Psoas muscle (tissue), 8 donors: ENCODE measurements around the gene GRK2. TPM values are rescaled to one million over a fixed set of nuclear protein-coding genes. Genes with fewer than 3 reads are reported as not detected.

Experiments used
- ATAC-seq, 4 donors: fragments of 200-7000 bp; cut with Tn5 transposase; one replicate each; pipeline ENCODE4 v1.9.1; 2020; ENCODE audit warnings: moderate library complexity in 3 of 4, mild to moderate bottlenecking in 2 of 4
- DNase-seq, 2 donors: peaks; one replicate each; pipeline ENCODE4 v3.0.0-alpha.2; 2020
- H3K27ac ChIP-seq: fragments of 200-600 bp; one replicate; pipeline ENCODE4 v1.8.0; 2022
- H3K27me3 ChIP-seq, 3 donors: fragments of 200-600 bp in 1 of 3; one replicate each; pipeline versions ENCODE4 v1.6.1 to v1.8.0; 2013 to 2022; ENCODE audit warnings: low read length in 2 of 3, mild to moderate bottlenecking in 2 of 3, moderate library complexity in 1 of 3; ENCODE audit not compliant: insufficient read depth in 3 of 3
- H3K36me3 ChIP-seq, 2 donors: fragments of 200-600 bp in 1 of 2; one replicate each; pipeline versions ENCODE4 v1.6.1 to v1.8.0; 2013 to 2022; ENCODE audit warnings: low read depth in 1 of 2, mild to moderate bottlenecking in 1 of 2, moderate library complexity in 1 of 2; ENCODE audit not compliant: insufficient read depth in 1 of 2
- H3K4me1 ChIP-seq: fragments of 200-600 bp; one replicate; pipeline ENCODE4 v1.8.0; 2022
- H3K4me3 ChIP-seq: fragments of 200-600 bp; one replicate; pipeline ENCODE4 v1.8.0; 2022; ENCODE audit warnings: mild to moderate bottlenecking
- H3K9me3 ChIP-seq: fragments of 200-600 bp; one replicate; pipeline ENCODE4 v1.8.0; 2022
- WGBS, 3 donors: extraction: QIAGEN DNeasy Blood & Tissue Kit; methylation state at CpG; one replicate each; pipeline versions ENCODE4 v1.1.6 to v1.1.7; 2013; 5-methylcytosine and 5-hydroxymethylcytosine counted together
- intact Hi-C, 2 donors: fragments of 100-400 bp; cut with DNase I; formaldehyde crosslinking; loops; one replicate each; pipeline versions ENCODE4 v1.11.0 to v1.14.2; 2022
- polyA plus RNA-seq, 3 donors: library from polyadenylated mRNA; stranded (reverse); fragments of 200-250 nt; gene quantifications; one replicate each; pipeline ENCODE4 v1.2.3, GENCODE V29; 2013
- total RNA-seq, 4 donors: library from RNA; stranded (reverse); fragmentation: NEBNext Ultra II Directional in 2 of 4; extraction: Animal tissue kit (Norgen Biotek cat#: 25700) in 2 of 4; gene quantifications; one replicate each; pipeline versions ENCODE4 v1.2.1 to v1.2.4, GENCODE V29; 2021 to 2023
- TF ChIP-seq, protein P1 (sequence below): fragments of 200-600 bp; IDR thresholded peaks from one replicate; pipeline ENCODE4 v1.8.0; 2022; ENCODE audit warnings: antibody characterized with exemption
- donor health status: healthy with polysubstance abuse.
- donor health status: DM: no; HTN: no; CAD: no; lungs with moderate emphysema.
- donor health status: Bipolar disorder and iron deficiency.
- donor health status: healthy.
- donor health status: DM: yes; HTN: yes; CAD: no.
- donor health status: DM: no; HTN: no; CAD: no.
- donor health status: DM: no; HTN: no; CAD: no.
- donor health status: DM: yes; HTN: yes; CAD: no.

GRK2 gene
- total and polyA plus RNA-seq, 7 donors = 37.3 to 56.8 (median 46.2) TPM

DNA sequence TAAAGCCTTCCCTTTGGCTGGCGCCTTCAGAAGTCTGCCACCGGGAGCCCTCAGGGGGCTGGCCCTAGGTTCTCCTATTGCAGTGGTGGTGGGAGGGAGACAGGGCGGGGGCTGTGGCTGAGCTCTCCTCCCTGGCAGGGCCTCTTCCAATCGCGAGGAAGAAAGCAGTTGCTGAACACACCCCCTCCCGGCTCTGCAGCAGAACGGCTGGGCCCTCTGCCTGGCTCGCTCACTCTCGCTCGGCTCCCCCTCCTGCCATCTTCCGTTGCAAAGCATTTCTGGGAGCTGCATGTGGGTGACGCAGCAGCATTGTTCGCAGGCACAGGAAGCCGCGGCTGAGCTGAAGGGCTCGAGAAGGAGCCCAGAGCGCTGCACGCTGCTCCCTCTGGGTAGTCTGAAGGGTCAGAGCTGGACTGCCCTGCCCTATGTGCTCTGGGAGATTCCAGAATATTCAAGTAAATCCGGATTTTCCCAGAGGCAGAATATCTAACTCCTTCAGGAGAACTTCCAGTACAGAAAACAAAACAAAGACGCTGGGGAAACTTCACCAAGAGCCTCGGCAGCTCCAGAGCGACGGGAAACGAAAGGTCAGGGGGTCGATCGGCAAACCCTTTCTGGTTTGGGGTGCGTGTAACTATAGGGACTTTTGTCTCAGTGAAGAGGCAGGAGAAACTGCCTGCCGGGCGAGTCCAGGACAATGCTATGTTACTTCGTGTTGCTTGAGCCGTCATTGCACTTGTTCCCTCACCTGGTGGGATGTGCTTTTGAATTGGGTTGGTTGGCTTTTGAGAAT is 26.3 kb upstream of the GRK2 start:
- no peaks in the 10 kb centered on the region for H3K27me3 ChIP-seq
- peak overlapping the region; percentile 71 for H3K4me3 ChIP-seq
- DNase-seq = peak; percentile 96 to 98
- ATAC-seq = peak; percentile 96 to 97 (median 96)
- peaks cover 50% of the 10 kb centered on the region for H3K4me1 ChIP-seq
- TF ChIP-seq, protein P1, sequence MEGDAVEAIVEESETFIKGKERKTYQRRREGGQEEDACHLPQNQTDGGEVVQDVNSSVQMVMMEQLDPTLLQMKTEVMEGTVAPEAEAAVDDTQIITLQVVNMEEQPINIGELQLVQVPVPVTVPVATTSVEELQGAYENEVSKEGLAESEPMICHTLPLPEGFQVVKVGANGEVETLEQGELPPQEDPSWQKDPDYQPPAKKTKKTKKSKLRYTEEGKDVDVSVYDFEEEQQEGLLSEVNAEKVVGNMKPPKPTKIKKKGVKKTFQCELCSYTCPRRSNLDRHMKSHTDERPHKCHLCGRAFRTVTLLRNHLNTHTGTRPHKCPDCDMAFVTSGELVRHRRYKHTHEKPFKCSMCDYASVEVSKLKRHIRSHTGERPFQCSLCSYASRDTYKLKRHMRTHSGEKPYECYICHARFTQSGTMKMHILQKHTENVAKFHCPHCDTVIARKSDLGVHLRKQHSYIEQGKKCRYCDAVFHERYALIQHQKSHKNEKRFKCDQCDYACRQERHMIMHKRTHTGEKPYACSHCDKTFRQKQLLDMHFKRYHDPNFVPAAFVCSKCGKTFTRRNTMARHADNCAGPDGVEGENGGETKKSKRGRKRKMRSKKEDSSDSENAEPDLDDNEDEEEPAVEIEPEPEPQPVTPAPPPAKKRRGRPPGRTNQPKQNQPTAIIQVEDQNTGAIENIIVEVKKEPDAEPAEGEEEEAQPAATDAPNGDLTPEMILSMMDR = no peak
- intact Hi-C loops = loop anchor here in 1 of 2 donors (5.0 kb wide), 1 partner anchor 118 kb away; no protein-coding TSS in a partner anchor
- peak overlapping the region; percentile 91 for H3K27ac ChIP-seq
- H3K9me3 ChIP-seq = no peaks in the 10 kb centered on the region
- 0 to 1% (median 0%) methylated on average over 28 to 31 of the region's 31 CpGs for WGBS, 3 donors
- H3K36me3 ChIP-seq = peaks cover 7 to 33% of the 10 kb centered on the region in 2 donors

DNA sequence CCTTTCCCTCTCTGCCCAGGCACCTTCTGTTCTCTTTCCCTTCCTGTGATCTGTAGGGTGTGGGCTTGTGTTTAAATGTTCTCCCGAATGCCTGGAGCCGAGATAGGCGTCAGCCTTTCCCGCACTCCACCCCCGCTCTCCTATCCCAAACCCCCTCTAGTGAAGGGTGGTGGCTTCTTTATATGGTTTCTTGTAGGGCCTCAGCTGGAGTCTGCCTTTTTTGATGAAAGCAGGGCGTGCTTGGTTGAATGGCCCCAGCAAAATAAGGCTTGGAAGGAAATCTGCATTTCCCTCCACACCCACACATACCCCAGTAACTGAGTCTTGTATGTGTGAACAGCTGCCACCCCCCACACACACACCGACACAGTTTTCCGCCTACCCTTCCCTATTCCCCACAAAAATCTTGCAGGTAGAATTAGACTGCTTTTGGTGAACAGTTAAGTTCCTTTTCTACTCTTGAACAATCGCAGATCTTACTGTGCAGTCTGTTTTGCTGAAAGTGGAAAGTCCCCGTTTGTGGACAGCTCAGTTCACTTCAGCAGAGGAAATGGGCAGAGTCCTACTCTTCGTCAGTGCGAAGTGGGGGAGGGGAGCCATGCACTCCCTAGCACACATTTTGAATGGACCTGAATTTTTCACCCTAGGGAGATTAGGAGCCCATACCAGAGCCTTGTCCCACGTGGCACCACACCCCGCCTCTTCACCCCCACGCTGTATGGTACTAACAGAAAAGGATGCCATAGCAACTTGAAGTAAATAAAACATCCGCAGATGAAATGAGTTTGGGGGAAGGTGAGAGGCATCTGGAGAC is 25.5 kb upstream of the GRK2 start:
- H3K4me3 ChIP-seq = peak overlapping the region; percentile 71
- peak; percentile 22 to 46 (median 36) for ATAC-seq
- WGBS, 3 donors = 1 to 2% (median 1%) methylated on average over 16 of the region's 16 CpGs
- H3K27me3 ChIP-seq = no peaks in the 10 kb centered on the region
- H3K27ac ChIP-seq = peak overlapping the region; percentile 91
- no peaks in the 10 kb centered on the region for H3K9me3 ChIP-seq
- intact Hi-C loops = loop anchor here in 1 of 2 donors (5.0 kb wide), 1 partner anchor 118 kb away; no protein-coding TSS in a partner anchor
- H3K4me1 ChIP-seq = peaks cover 50% of the 10 kb centered on the region
- peak; percentile 57 to 66 for DNase-seq
- H3K36me3 ChIP-seq = peaks cover 7 to 33% of the 10 kb centered on the region in 2 donors
- TF ChIP-seq, protein P1 = no peak

DNA sequence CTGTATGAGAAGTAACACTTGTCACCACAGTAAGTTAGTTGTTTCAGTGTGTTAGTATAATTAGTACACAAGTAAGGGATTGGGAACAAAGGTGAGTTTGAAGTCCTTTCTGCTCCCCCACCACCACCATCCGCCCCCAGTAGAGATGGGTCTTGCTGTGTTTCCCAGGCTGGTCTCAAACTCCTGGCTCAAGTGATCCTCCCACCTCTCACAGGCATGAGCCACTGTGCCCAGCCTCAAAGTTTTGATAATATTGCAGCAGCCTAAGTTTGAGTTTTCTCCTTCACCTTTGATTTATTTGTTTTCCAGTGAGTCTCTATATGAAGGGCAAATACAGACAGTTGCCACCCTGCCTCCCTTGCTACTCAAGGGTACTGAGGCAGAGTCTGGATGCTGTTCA is 23.7 kb upstream of the GRK2 start:
- no peaks in the 10 kb centered on the region for H3K27me3 ChIP-seq
- peaks cover 10 to 48% of the 10 kb centered on the region in 2 donors for H3K36me3 ChIP-seq
- no peaks in the 10 kb centered on the region for H3K9me3 ChIP-seq
- DNase-seq (no peak), ATAC-seq (no peak)
- H3K4me1 ChIP-seq = peaks cover 53% of the 10 kb centered on the region
- 86 to 100% (median 87%) methylated on average over 1 of the region's 1 CpG for WGBS, 3 donors
- intact Hi-C loops = loop anchor here in 1 of 2 donors (5.0 kb wide), 1 partner anchor 120 kb away; no protein-coding TSS in a partner anchor
- peak overlapping the region; percentile 71 for H3K4me3 ChIP-seq
- no peak overlapping the region for H3K27ac ChIP-seq
- TF ChIP-seq, protein P1 = no peak

DNA sequence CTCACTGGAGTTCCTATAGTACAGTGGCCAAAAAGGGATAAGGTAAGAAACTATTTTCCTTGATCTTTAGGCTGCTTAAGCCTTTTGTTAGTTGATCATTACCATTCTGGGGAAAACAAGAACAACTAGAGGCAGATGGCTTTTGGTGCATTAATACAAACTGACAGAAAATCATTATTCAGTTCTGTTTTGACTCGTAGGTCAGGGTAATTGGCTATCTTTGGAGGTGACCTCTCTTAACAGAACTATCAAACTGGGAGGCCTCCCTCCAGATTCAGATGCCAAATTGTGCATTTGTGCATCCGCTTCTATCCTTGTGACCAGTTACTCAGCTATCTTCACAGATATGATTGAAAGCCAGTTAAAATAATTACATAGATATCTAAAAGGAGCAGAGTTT is 23.2 kb upstream of the GRK2 start:
- ATAC-seq = no peak
- H3K27me3 ChIP-seq = no peaks in the 10 kb centered on the region
- no peak overlapping the region for H3K4me3 ChIP-seq
- no peak overlapping the region for H3K27ac ChIP-seq
- DNase-seq = no peak
- TF ChIP-seq, protein P1 = no peak
- H3K4me1 ChIP-seq = peaks cover 58% of the 10 kb centered on the region
- intact Hi-C loops = loop anchor here in 1 of 2 donors (5.0 kb wide), 1 partner anchor 121 kb away; no protein-coding TSS in a partner anchor
- peaks cover 13 to 53% of the 10 kb centered on the region in 2 donors for H3K36me3 ChIP-seq
- 82 to 98% (median 91%) methylated on average over 2 of the region's 2 CpGs for WGBS, 3 donors
- no peaks in the 10 kb centered on the region for H3K9me3 ChIP-seq
